Lung (tissue), 16 donors: Measurements from ENCODE around the gene MED28. TPM values are rescaled to one million over a fixed set of nuclear protein-coding genes. Genes with fewer than 3 reads are reported as not detected.

Source experiments
- ATAC-seq: fragments of 200-7000 bp; cut with Tn5 transposase; one replicate; pipeline ENCODE4 v1.9.1; 2020; ENCODE audit warnings: moderate number of reproducible peaks; ENCODE audit not compliant: insufficient read depth, low FRiP score
- DNase-seq, 3 donors: peaks; one replicate each; pipeline ENCODE4 v3.0.0-alpha.2; 2013 to 2017
- H3K27ac ChIP-seq, 2 donors: one replicate each; pipeline ENCODE4 v1.5.1; 2013; ENCODE audit warnings: mild to moderate bottlenecking in 2 of 2, moderate library complexity in 2 of 2, control low read depth in 1 of 2, inconsistent platforms in 1 of 2, low read depth in 1 of 2, low read length in 1 of 2
- H3K27me3 ChIP-seq, 3 donors: one replicate each; pipeline ENCODE4 v1.5.1; 2013; ENCODE audit warnings: low read length in 2 of 3; ENCODE audit not compliant: control insufficient read depth in 3 of 3, insufficient read depth in 3 of 3
- H3K36me3 ChIP-seq, 4 donors: one replicate each; pipeline ENCODE4 v1.5.1; 2013; ENCODE audit warnings: low read length in 4 of 4, mild to moderate bottlenecking in 1 of 4, moderate library complexity in 1 of 4; ENCODE audit not compliant: control insufficient read depth in 4 of 4, insufficient read depth in 4 of 4
- H3K4me1 ChIP-seq, 5 donors: one replicate each; pipeline ENCODE4 v1.5.1; 2013; ENCODE audit warnings: low read length in 5 of 5, mild to moderate bottlenecking in 2 of 5, moderate library complexity in 1 of 5; ENCODE audit not compliant: control insufficient read depth in 5 of 5, insufficient read depth in 5 of 5
- H3K4me3 ChIP-seq: one replicate; pipeline ENCODE4 v1.5.1; 2013; ENCODE audit warnings: mild to moderate bottlenecking, control low read depth, moderate library complexity
- H3K9ac ChIP-seq, 2 donors: one replicate each; pipeline ENCODE4 v1.5.1; 2013; ENCODE audit warnings: low read length in 2 of 2, control low read depth in 1 of 2; ENCODE audit not compliant: insufficient read depth in 1 of 2
- H3K9me3 ChIP-seq, 4 donors: one replicate each; pipeline ENCODE4 v1.5.1; 2013; ENCODE audit warnings: low read length in 3 of 4, mild to moderate bottlenecking in 1 of 4, moderate library complexity in 1 of 4; ENCODE audit not compliant: control insufficient read depth in 4 of 4, insufficient read depth in 3 of 4
- WGBS, 2 donors: extraction: QIAGEN DNeasy Blood & Tissue Kit; methylation state at CpG; one replicate each; pipeline ENCODE4 v1.1.7; 2013; 5-methylcytosine and 5-hydroxymethylcytosine counted together
- long read RNA-seq, 5 donors: transcript quantifications; one replicate each; lab custom pipeline, GENCODE V29; 2026
- polyA plus RNA-seq, 2 donors: library from polyadenylated mRNA; stranded (reverse); fragments of 200-250 nt; gene quantifications; one replicate each; pipeline ENCODE4 v1.2.1, GENCODE V29; 2013
- total RNA-seq, 2 donors: library from RNA; depleted of rRNA in 1 of 2; stranded (reverse); fragments of >200 nt in 1 of 2; gene quantifications; one replicate each; pipeline ENCODE4 v1.2.1, GENCODE V29; 2014 to 2021
- TF ChIP-seq, protein P1 (sequence below): IDR thresholded peaks from 2 replicates; pipeline ENCODE4 v1.5.1; 2012; ENCODE audit warnings: mild to moderate bottlenecking; ENCODE audit errors: control extremely low read depth, extremely low read depth
- donor health status: control.
- donor health status: control.
- donor health status: Bipolar disorder and iron deficiency.
- donor health status: healthy.
- donor health status: DM: yes; HTN: yes; CAD: no.

MED28 gene, protein sequence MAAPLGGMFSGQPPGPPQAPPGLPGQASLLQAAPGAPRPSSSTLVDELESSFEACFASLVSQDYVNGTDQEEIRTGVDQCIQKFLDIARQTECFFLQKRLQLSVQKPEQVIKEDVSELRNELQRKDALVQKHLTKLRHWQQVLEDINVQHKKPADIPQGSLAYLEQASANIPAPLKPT
- total RNA-seq (10 to 100 TPM; 44.5 to 45.9 TPM), polyA plus RNA-seq (10 to 100 TPM; 10.8 to 21.6 TPM)
- long read RNA-seq, donor 1, full-length matches to known transcripts, result 62 of 76 reads
- long read RNA-seq, donor 1, partial matches to known transcripts, result 14 of 76 reads
- long read RNA-seq, donor 1, other reads (novel, unspliced or antisense), result 0 of 76 reads
- long read RNA-seq, donor 2, full-length matches to known transcripts, result 11 of 11 reads
- long read RNA-seq, donor 2, partial matches to known transcripts, result 0 of 11 reads
- long read RNA-seq, donor 2, other reads (novel, unspliced or antisense), result 0 of 11 reads
- long read RNA-seq, donor 3, full-length matches to known transcripts, result 34 of 34 reads
- long read RNA-seq, donor 3, partial matches to known transcripts, result 0 of 34 reads
- long read RNA-seq, donor 3, other reads (novel, unspliced or antisense), result 0 of 34 reads
- long read RNA-seq, donor 4, full-length matches to known transcripts, result 20 of 20 reads
- long read RNA-seq, donor 4, partial matches to known transcripts, result 0 of 20 reads
- long read RNA-seq, donor 4, other reads (novel, unspliced or antisense), result 0 of 20 reads
- long read RNA-seq, donor 5, full-length matches to known transcripts, result 50 of 55 reads
- long read RNA-seq, donor 5, partial matches to known transcripts, result 5 of 55 reads
- long read RNA-seq, donor 5, other reads (novel, unspliced or antisense), result 0 of 55 reads

DNA sequence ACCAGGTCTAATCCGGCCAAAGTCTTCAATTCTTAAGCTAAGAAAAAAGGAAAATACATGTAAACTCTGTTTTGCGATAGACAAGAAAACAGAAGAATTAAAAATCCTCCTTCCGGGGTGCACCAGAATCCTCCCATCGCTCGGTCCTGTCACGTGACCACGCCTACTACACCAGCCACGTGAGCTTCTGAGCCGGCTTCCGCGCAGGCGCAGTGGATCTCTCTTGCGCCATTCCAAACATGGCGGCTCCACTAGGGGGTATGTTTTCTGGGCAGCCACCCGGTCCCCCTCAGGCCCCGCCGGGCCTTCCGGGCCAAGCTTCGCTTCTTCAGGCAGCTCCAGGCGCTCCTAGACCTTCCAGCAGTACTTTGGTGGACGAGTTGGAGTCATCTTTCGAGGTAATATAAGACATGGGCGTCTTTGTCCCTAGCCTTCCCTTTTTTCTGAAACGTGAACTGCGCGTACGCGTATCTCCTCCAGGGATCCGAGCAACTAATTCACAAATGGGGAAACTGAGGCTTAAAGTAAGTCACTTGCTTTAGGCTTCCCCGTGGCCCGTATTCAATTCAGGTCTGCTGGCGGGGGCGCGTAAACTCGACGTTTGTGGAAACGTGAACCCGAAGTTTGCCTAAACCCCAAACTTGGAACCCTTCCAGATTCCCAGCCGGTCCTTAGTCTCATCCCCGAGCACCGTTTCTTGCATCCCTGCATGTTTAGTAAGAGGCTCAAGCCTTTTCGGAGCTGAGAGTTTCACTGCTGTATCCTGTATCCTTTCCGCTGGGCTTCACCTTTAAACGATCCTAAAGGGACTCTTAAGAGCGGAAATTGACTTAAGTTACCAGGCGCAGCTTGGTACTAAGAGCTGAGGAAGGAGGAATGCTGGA, at the start of gene MED28:
Gene MED28 (plus strand): TSS at position 226 of the 884 bp plus-strand sequence. CDS start 14 bp downstream, at position 240.
- Histone ChIP-seq H3K27me3 (no peaks in the 10 kb centered on the region), H3K9ac (peak within 1 kb of the TSS; percentile 60 to 94), H3K4me1 (peaks cover 3 to 17% (median 15%) of the 10 kb centered on the region in 5 donors), H3K4me3 (peak within 1 kb of the TSS; percentile 71), H3K36me3 (peaks cover 0 to 17% (median 12%) of the 10 kb centered on the region in 4 donors), H3K27ac (peak within 1 kb of the TSS; percentile 76 to 95), H3K9me3 (no peaks in the 10 kb centered on the region)
- ATAC-seq, result peak; percentile 89
- TF ChIP-seq, protein P1, sequence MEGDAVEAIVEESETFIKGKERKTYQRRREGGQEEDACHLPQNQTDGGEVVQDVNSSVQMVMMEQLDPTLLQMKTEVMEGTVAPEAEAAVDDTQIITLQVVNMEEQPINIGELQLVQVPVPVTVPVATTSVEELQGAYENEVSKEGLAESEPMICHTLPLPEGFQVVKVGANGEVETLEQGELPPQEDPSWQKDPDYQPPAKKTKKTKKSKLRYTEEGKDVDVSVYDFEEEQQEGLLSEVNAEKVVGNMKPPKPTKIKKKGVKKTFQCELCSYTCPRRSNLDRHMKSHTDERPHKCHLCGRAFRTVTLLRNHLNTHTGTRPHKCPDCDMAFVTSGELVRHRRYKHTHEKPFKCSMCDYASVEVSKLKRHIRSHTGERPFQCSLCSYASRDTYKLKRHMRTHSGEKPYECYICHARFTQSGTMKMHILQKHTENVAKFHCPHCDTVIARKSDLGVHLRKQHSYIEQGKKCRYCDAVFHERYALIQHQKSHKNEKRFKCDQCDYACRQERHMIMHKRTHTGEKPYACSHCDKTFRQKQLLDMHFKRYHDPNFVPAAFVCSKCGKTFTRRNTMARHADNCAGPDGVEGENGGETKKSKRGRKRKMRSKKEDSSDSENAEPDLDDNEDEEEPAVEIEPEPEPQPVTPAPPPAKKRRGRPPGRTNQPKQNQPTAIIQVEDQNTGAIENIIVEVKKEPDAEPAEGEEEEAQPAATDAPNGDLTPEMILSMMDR, result no peak
- 0% methylated on average over 46 of the region's 46 CpGs for WGBS, 2 donors
- DNase-seq, result peak; percentile 96 to 98 (median 98)

DNA sequence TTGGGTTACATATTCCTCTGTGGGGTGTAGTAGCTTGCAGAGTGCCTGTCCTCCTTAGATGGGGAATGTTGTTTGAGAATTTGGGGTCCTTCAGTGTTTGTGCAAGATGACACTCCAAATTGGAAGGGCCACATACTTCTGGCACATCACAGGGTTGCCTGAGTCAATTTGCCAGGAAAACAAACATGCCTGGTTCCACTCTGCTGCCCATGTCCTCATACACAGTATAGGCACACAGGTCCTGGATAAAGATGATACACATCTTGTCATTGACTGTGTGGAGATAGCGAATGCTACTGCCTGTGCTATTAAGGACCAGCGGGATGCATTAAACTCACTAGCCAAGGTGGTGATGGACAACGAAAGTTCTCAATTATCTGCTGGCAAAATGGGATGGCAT, 48.6 kb upstream of the MED28 start:
- H3K27me3 ChIP-seq, result no peaks in the 10 kb centered on the region
- 93 to 96% methylated on average over 3 of the region's 3 CpGs for WGBS, 2 donors
- H3K9ac ChIP-seq, result no peak overlapping the region
- H3K27ac ChIP-seq, result no peak overlapping the region
- no peak for DNase-seq
- H3K36me3 ChIP-seq, result no peaks in the 10 kb centered on the region
- TF ChIP-seq, protein P1, result no peak
- no peak for ATAC-seq
- H3K4me3 ChIP-seq, result no peak overlapping the region
- no peaks in the 10 kb centered on the region for H3K4me1 ChIP-seq
- H3K9me3 ChIP-seq, result no peaks in the 10 kb centered on the region

DNA sequence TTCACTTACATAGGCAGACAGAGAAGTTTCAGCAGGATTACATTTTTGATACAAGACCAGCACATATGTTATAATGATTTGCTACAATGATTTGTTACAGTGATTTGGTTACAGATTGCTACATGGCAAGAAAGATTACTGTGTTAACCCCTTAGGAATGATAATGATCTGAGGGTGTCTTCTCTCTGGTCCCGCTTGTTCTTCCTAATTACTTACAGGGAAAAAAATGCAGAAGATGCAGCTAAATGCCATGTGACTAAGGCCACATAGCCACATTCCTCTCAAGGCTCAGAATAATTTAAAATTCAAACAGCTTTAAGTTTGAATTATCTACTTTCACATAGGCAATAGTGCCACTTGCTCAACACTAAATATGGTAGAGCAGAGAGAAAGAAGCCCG, 47.2 kb upstream of the MED28 start:
- no peaks in the 10 kb centered on the region for H3K4me1 ChIP-seq
- H3K36me3 ChIP-seq, result no peaks in the 10 kb centered on the region
- no peak for ATAC-seq
- no peaks in the 10 kb centered on the region for H3K27me3 ChIP-seq
- H3K9ac ChIP-seq, result no peak overlapping the region
- no peaks in the 10 kb centered on the region for H3K9me3 ChIP-seq
- WGBS, 2 donors, result 85 to 88% methylated on average over 2 of the region's 2 CpGs
- TF ChIP-seq, protein P1, result no peak
- no peak overlapping the region for H3K27ac ChIP-seq
- no peak overlapping the region for H3K4me3 ChIP-seq
- no peak for DNase-seq
